HEK293 (cell line): ENCODE measurements around the gene ZNF831.

Experiments used
- CTCF ChIA-PET: fragments of 350-600 bp; formaldehyde crosslinking; extraction: SDS; loops from one replicate; lab custom pipeline; 2021; ENCODE audit warnings: antibody characterized with exemption; lab: Yijun Ruan, JAX
- POLR2A ChIA-PET: fragments of 300-600 bp; formaldehyde crosslinking; extraction: SDS; loops from one replicate; lab custom pipeline; 2020; ENCODE audit warnings: antibody characterized with exemption, inconsistent platforms; lab: Yijun Ruan, JAX
- H3K27ac ChIP-seq: fragments of 200-500 bp; sonication (Bioruptor generic); 2 replicates; pipeline ENCODE4 v1.5.1; 2014; ENCODE audit warnings: low read depth, low read length, control low read depth, inconsistent platforms; ENCODE audit errors: extremely low read depth
- H3K36me3 ChIP-seq, 2 experiments: fragments of 200-500 bp in 1 of 2; sonication (Bioruptor generic) in 1 of 2; 1 replicate in 1 of 2; 2 replicates in 1 of 2; pipeline ENCODE4 v1.5.1; 2014 to 2017; ENCODE audit warnings: inconsistent platforms in 2 of 2, low read length in 2 of 2; ENCODE audit not compliant: control insufficient read depth in 2 of 2, insufficient read depth in 1 of 2
- H3K4me1 ChIP-seq: fragments of 200-500 bp; sonication (Bioruptor generic); 2 replicates; pipeline ENCODE4 v1.5.1; 2014; ENCODE audit warnings: mild to moderate bottlenecking, low read length, inconsistent platforms; ENCODE audit not compliant: control insufficient read depth, insufficient read depth
- H3K4me3 ChIP-seq: 2 replicates; pipeline ENCODE4 v1.5.1; 2011; ENCODE audit warnings: low read depth, mild to moderate bottlenecking, control low read depth, low read length, moderate library complexity
- H3K9me3 ChIP-seq: fragments of 200-500 bp; sonication (Bioruptor generic); 2 replicates; pipeline ENCODE4 v1.5.1; 2014; ENCODE audit warnings: low read depth, low read length, inconsistent platforms; ENCODE audit not compliant: control insufficient read depth, insufficient read depth
- AEBP2 ChIP-seq: fragments of 450-650 bp; formaldehyde crosslinking; IDR thresholded peaks from 2 replicates; pipeline ENCODE4 v1.5.1; 2016; ENCODE audit warnings: missing biosample characterization, missing genetic modification characterization, borderline replicate concordance
- EGR2 ChIP-seq: fragments of 450-650 bp; formaldehyde crosslinking; IDR thresholded peaks from 2 replicates; pipeline ENCODE4 v1.5.1; 2016; ENCODE audit warnings: low read depth, missing biosample characterization, missing genetic modification characterization
- GLI4 ChIP-seq: fragments of 450-650 bp; formaldehyde crosslinking; IDR thresholded peaks from 2 replicates; pipeline ENCODE4 v1.5.1; 2016; ENCODE audit warnings: missing biosample characterization, missing genetic modification characterization
- INSM2 ChIP-seq: fragments of 450-650 bp; formaldehyde crosslinking; IDR thresholded peaks from 2 replicates; pipeline ENCODE4 v1.5.1; 2016; ENCODE audit warnings: missing biosample characterization, missing genetic modification characterization
- KLF1 ChIP-seq: fragments of 450-650 bp; formaldehyde crosslinking; IDR thresholded peaks from 2 replicates; pipeline ENCODE4 v1.5.1; 2016; ENCODE audit warnings: missing biosample characterization, missing genetic modification characterization
- OVOL3 ChIP-seq: fragments of 450-650 bp; formaldehyde crosslinking; IDR thresholded peaks from 2 replicates; pipeline ENCODE4 v1.5.1; 2016; ENCODE audit warnings: missing biosample characterization, missing genetic modification characterization
- PBX3 ChIP-seq: sonication (generic); formaldehyde crosslinking; IDR thresholded peaks from 2 replicates; pipeline ENCODE4 v1.8.1; 2022; ENCODE audit warnings: mild to moderate bottlenecking, moderate library complexity, missing genetic modification reagents
- SALL2 ChIP-seq: fragments of 450-650 bp; formaldehyde crosslinking; IDR thresholded peaks from 2 replicates; pipeline ENCODE4 v1.5.0; 2017; ENCODE audit warnings: missing biosample characterization, mild to moderate bottlenecking, missing genetic modification characterization, borderline replicate concordance
- SCRT2 ChIP-seq: fragments of 450-650 bp; formaldehyde crosslinking; IDR thresholded peaks from 2 replicates; pipeline ENCODE4 v1.5.1; 2016; ENCODE audit warnings: missing biosample characterization, missing genetic modification characterization
- SP7 ChIP-seq: fragments of 450-650 bp; formaldehyde crosslinking; IDR thresholded peaks from 2 replicates; pipeline ENCODE4 v1.5.1; 2016; ENCODE audit warnings: missing biosample characterization, missing genetic modification characterization
- ZBTB20 ChIP-seq: fragments of 450-650 bp; formaldehyde crosslinking; IDR thresholded peaks from 2 replicates; pipeline ENCODE4 v1.5.1; 2016; ENCODE audit warnings: missing biosample characterization, missing genetic modification characterization
- ZNF148 ChIP-seq: fragments of 450-650 bp; formaldehyde crosslinking; IDR thresholded peaks from 2 replicates; pipeline ENCODE4 v1.5.0; 2017; ENCODE audit warnings: missing biosample characterization, missing genetic modification characterization, borderline replicate concordance
- ZNF16 ChIP-seq: fragments of 450-650 bp; formaldehyde crosslinking; IDR thresholded peaks from 2 replicates; pipeline ENCODE4 v1.5.1; 2016; ENCODE audit warnings: low read depth, missing biosample characterization, missing genetic modification characterization
- ZNF221 ChIP-seq: fragments of 450-650 bp; formaldehyde crosslinking; IDR thresholded peaks from 2 replicates; pipeline ENCODE4 v1.5.1; 2017; ENCODE audit warnings: missing biosample characterization, missing genetic modification characterization, borderline replicate concordance
- ZNF223 ChIP-seq: fragments of 450-650 bp; formaldehyde crosslinking; IDR thresholded peaks from 2 replicates; pipeline ENCODE4 v1.5.1; 2016; ENCODE audit warnings: missing biosample characterization, missing genetic modification characterization
- ZNF266 ChIP-seq: fragments of 450-650 bp; formaldehyde crosslinking; IDR thresholded peaks from 2 replicates; pipeline ENCODE4 v1.5.1; 2016; ENCODE audit warnings: missing biosample characterization, missing genetic modification characterization, low read depth
- ZNF341 ChIP-seq: fragments of 450-650 bp; formaldehyde crosslinking; IDR thresholded peaks from 2 replicates; pipeline ENCODE4; 2016; ENCODE audit warnings: low read depth, missing biosample characterization, missing genetic modification characterization
- ZNF488 ChIP-seq: fragments of 450-650 bp; formaldehyde crosslinking; IDR thresholded peaks from 2 replicates; pipeline ENCODE4 v1.5.1; 2016; ENCODE audit warnings: missing biosample characterization, missing genetic modification characterization
- ZNF549 ChIP-seq: fragments of 450-650 bp; IDR thresholded peaks from 2 replicates; pipeline ENCODE4 v1.5.1; 2018; ENCODE audit warnings: missing biosample characterization, missing genetic modification characterization, mild to moderate bottlenecking, inconsistent platforms, moderate library complexity
- ZNF585B ChIP-seq: fragments of 450-650 bp; formaldehyde crosslinking; IDR thresholded peaks from 2 replicates; pipeline ENCODE4 v1.5.1; 2016; ENCODE audit warnings: missing biosample characterization, missing genetic modification characterization
- ZNF677 ChIP-seq: fragments of 450-650 bp; IDR thresholded peaks from 2 replicates; pipeline ENCODE4 v1.5.0; 2018; ENCODE audit warnings: missing biosample characterization, mild to moderate bottlenecking, missing genetic modification characterization, moderate library complexity
- ZNF76 ChIP-seq: fragments of 450-650 bp; formaldehyde crosslinking; IDR thresholded peaks from 2 replicates; pipeline ENCODE4; 2016; ENCODE audit warnings: low read depth, missing biosample characterization, missing genetic modification characterization, borderline replicate concordance
- ZNF776 ChIP-seq: fragments of 450-650 bp; formaldehyde crosslinking; IDR thresholded peaks from 2 replicates; pipeline ENCODE4 v1.5.0; 2017; ENCODE audit warnings: missing biosample characterization, missing genetic modification characterization, borderline replicate concordance
- ZNF837 ChIP-seq: fragments of 450-650 bp; formaldehyde crosslinking; IDR thresholded peaks from 2 replicates; pipeline ENCODE4 v1.5.1; 2016; ENCODE audit warnings: missing biosample characterization, missing genetic modification characterization
- ZSCAN16 ChIP-seq: fragments of 450-650 bp; formaldehyde crosslinking; IDR thresholded peaks from 2 replicates; pipeline ENCODE4 v1.5.1; 2016; ENCODE audit warnings: missing biosample characterization, missing genetic modification characterization
- ZXDB ChIP-seq: fragments of 450-650 bp; formaldehyde crosslinking; IDR thresholded peaks from 2 replicates; pipeline ENCODE4 v1.5.1; 2016; ENCODE audit warnings: missing biosample characterization, missing genetic modification characterization
- TF ChIP-seq, protein P1 (sequence below): fragments of 450-650 bp; formaldehyde crosslinking; IDR thresholded peaks from 2 replicates; pipeline ENCODE4 v1.5.1; 2016; ENCODE audit warnings: missing biosample characterization, missing genetic modification characterization
- TF ChIP-seq, protein P2 (sequence below): fragments of 450-650 bp; formaldehyde crosslinking; optimal IDR thresholded peaks from 2 replicates; pipeline ENCODE3; 2016; ENCODE audit warnings: missing biosample characterization, mild to moderate bottlenecking, missing genetic modification characterization

Gene ZNF831

GRCh38 chr20:59175861-59176260, 12.2 kb downstream of the ZNF831 start (continued):
- TF ChIP-seq, protein P1, sequence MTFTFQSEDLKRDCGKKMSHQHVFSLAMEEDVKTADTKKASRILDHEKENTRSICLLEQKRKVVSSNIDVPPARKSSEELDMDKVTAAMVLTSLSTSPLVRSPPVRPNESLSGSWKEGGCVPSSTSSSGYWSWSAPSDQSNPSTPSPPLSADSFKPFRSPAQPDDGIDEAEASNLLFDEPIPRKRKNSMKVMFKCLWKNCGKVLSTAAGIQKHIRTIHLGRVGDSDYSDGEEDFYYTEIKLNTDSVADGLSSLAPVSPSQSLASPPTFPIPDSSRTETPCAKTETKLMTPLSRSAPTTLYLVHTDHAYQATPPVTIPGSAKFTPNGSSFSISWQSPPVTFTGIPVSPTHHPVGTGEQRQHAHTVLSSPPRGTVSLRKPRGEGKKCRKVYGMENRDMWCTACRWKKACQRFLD (tag by site-specific recombination): no peak
- no peak for TF ChIP-seq ZNF585B
- TF ChIP-seq ZNF148 (tag by site-specific recombination): no peak
- TF ChIP-seq KLF1: peak; percentile 55; the same call in 1 of the 2 replicates
- no peak for TF ChIP-seq ZNF549 (tag by site-specific recombination)
- no peak for TF ChIP-seq SCRT2
- TF ChIP-seq, protein P2, sequence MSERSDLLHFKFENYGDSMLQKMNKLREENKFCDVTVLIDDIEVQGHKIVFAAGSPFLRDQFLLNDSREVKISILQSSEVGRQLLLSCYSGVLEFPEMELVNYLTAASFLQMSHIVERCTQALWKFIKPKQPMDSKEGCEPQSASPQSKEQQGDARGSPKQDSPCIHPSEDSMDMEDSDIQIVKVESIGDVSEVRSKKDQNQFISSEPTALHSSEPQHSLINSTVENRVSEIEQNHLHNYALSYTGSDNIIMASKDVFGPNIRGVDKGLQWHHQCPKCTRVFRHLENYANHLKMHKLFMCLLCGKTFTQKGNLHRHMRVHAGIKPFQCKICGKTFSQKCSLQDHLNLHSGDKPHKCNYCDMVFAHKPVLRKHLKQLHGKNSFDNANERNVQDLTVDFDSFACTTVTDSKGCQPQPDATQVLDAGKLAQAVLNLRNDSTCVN (tag by site-specific recombination): no peak
- TF ChIP-seq ZXDB (tag by site-specific recombination): no peak
- no peak for TF ChIP-seq PBX3
- peak; percentile 81 for TF ChIP-seq EGR2 (tag by site-specific recombination)
- no peak for TF ChIP-seq GLI4
- TF ChIP-seq ZNF677 (tag by site-specific recombination): no peak
- no peak for TF ChIP-seq OVOL3 (tag by site-specific recombination)
- no peak for TF ChIP-seq ZNF266 (tag by site-specific recombination)
- TF ChIP-seq INSM2: no peak
- no peak for TF ChIP-seq AEBP2 (tag by site-specific recombination)
- TF ChIP-seq ZNF221 (tag by site-specific recombination): no peak
- no peak for TF ChIP-seq ZNF16
- TF ChIP-seq ZNF223 (tag by site-specific recombination): no peak

DNA sequence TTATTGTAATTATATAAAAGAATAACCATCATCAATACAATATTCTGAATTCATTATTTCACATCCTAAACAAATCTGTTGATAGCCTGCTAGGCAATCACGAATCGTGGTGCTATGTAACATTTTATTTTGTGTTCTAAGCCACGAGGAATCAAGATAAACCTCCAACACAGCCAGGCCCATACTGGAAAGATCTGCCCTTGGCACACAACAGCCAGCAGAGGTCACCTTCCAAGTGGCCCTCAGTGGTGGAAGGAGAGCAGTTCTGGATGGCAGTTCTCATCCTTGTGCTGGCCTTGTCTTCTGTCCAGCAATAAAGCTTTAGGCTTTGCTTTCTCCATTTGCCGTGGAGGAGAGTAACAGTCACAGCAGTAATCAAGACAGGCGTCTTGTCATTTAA, 13.2 kb downstream of the ZNF831 start:
- POLR2A ChIA-PET: no interaction called here
- no peaks in the 10 kb centered on the region for H3K9me3 ChIP-seq
- no peaks in the 10 kb centered on the region for H3K36me3 ChIP-seq
- H3K4me1 ChIP-seq: no peaks in the 10 kb centered on the region
- no peak overlapping the region for H3K27ac ChIP-seq
- H3K4me3 ChIP-seq: no peak overlapping the region
- CTCF ChIA-PET: no interaction called here
- TF ChIP-seq ZNF76 (no peak), ZNF837 (tag by site-specific recombination) (no peak), ZNF341 (no peak), ZNF776 (tag by site-specific recombination) (no peak), SP7 (tag by site-specific recombination) (no peak), SALL2 (tag by site-specific recombination) (no peak), ZNF488 (tag by site-specific recombination) (no peak), ZSCAN16 (tag by site-specific recombination) (no peak), ZBTB20 (no peak)
